ENCODE results near the gene ARL8B.
"Not testable (repeated sequence)": the region's sequence is repeated elsewhere in the genome, so short reads cannot be mapped to it uniquely, and the experiment has no call there.

The ARL8B gene

GRCh38 chr3:5141760-5142159 is 19.7 kb downstream of the ARL8B start:
- CTCF ChIA-PET = no interaction called here
- POLR2A ChIA-PET = no interaction called here
- no peak for TF ChIP-seq ELF4 (IDR thresholded peaks at IDR 0.05)
- no peak for TF ChIP-seq SP1 (IDR thresholded peaks at IDR 0.05)
- no peak for TF ChIP-seq BHLHE40 (IDR thresholded peaks at IDR 0.05; ENCODE audit: borderline replicate concordance)
- DNase-seq (ENCODE audit: extremely low spot score) = no peak

GRCh38 chr3:5143464-5143863 is 21.4 kb downstream of the ARL8B start:
- POLR2A ChIA-PET = no interaction called here

GRCh38 chr3:5144316-5144994 is 22.4 kb downstream of the ARL8B start:
- no peak for DNase-seq (ENCODE audit: extremely low spot score)
- CTCF ChIA-PET = interaction anchor here (0.5 kb wide), 1 partner anchor 59 kb away, joined by 3 read pairs; no protein-coding TSS in a partner anchor
- POLR2A ChIA-PET = no interaction called here
- TF ChIP-seq HDGF (IDR thresholded peaks at IDR 0.05; ENCODE audit: borderline replicate concordance) (no peak), FOXM1 (IDR thresholded peaks at IDR 0.05; ENCODE audit: borderline replicate concordance) (no peak), ELF4 (IDR thresholded peaks at IDR 0.05) (no peak), CTBP1 (IDR thresholded peaks at IDR 0.05; ENCODE audit: borderline replicate concordance) (no peak)

More at GRCh38 chr3:5143464-5143863, 21.4 kb downstream of the ARL8B start:
- CTCF ChIA-PET = no interaction called here
- TF ChIP-seq FOXA1 (IDR thresholded peaks at IDR 0.05) (no peak), NFRKB (IDR thresholded peaks at IDR 0.05) (no peak), ZNF384 (IDR thresholded peaks at IDR 0.05) (no peak), SP1 (IDR thresholded peaks at IDR 0.05) (no peak), FOXK2 (IDR thresholded peaks at IDR 0.05) (no peak), TARDBP (IDR thresholded peaks at IDR 0.05) (no peak), HDGF (IDR thresholded peaks at IDR 0.05; ENCODE audit: borderline replicate concordance) (no peak), CTBP1 (IDR thresholded peaks at IDR 0.05; ENCODE audit: borderline replicate concordance) (no peak), BHLHE40 (IDR thresholded peaks at IDR 0.05; ENCODE audit: borderline replicate concordance) (no peak), LEF1 (IDR thresholded peaks at IDR 0.05; ENCODE audit: borderline replicate concordance) (no peak), SUZ12 (IDR thresholded peaks at IDR 0.05) (no peak), L3MBTL2 (conservative IDR thresholded peaks at IDR 0.05) (no peak)
- TF ChIP-seq, protein P1, sequence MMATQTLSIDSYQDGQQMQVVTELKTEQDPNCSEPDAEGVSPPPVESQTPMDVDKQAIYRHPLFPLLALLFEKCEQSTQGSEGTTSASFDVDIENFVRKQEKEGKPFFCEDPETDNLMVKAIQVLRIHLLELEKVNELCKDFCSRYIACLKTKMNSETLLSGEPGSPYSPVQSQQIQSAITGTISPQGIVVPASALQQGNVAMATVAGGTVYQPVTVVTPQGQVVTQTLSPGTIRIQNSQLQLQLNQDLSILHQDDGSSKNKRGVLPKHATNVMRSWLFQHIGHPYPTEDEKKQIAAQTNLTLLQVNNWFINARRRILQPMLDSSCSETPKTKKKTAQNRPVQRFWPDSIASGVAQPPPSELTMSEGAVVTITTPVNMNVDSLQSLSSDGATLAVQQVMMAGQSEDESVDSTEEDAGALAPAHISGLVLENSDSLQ (IDR thresholded peaks at IDR 0.05) = no peak
- DNase-seq (ENCODE audit: extremely low spot score) = no peak

GRCh38 chr3:5145120-5145519 is 23.0 kb downstream of the ARL8B start:
- DNase-seq (ENCODE audit: extremely low spot score) = no peak
- POLR2A ChIA-PET = no interaction called here
- TF ChIP-seq ZNF384 (IDR thresholded peaks at IDR 0.05) = no peak
- TF ChIP-seq NFRKB (IDR thresholded peaks at IDR 0.05) = no peak
- no peak for TF ChIP-seq LEF1 (IDR thresholded peaks at IDR 0.05; ENCODE audit: borderline replicate concordance)
- TF ChIP-seq FOXA1 (IDR thresholded peaks at IDR 0.05) = no peak
- no peak for TF ChIP-seq FOXK2 (IDR thresholded peaks at IDR 0.05)
- no peak for TF ChIP-seq FOXM1 (IDR thresholded peaks at IDR 0.05; ENCODE audit: borderline replicate concordance)
- TF ChIP-seq, protein P1 (IDR thresholded peaks at IDR 0.05) = no peak
- TF ChIP-seq BHLHE40 (IDR thresholded peaks at IDR 0.05; ENCODE audit: borderline replicate concordance) = no peak
- TF ChIP-seq CTBP1 (IDR thresholded peaks at IDR 0.05; ENCODE audit: borderline replicate concordance) = no peak
- TF ChIP-seq HDGF (IDR thresholded peaks at IDR 0.05; ENCODE audit: borderline replicate concordance) = no peak
- TF ChIP-seq SP1 (IDR thresholded peaks at IDR 0.05) = no peak
- TF ChIP-seq SUZ12 (IDR thresholded peaks at IDR 0.05) = no peak
- CTCF ChIA-PET = no interaction called here

DNA sequence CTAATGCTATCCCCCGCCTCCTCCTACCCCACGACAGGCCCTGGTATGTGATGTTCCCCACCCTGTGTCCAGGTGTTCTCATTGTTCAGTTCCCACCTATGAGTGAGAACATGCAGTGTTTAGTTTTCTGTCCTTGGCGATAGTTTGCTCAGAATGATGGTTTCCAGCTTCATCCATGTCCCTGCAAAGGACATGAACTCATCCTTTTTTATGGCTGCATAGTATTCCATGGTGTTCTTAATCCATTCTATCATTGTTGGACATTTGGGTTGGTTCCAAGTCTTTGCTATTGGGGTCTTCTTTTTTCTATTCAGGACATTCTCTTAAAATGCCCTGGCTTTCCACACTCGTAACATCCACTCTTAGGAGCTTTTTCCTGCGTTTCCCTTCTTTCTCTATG is 25.1 kb downstream of the ARL8B start:
- POLR2A ChIA-PET; DNase-seq (ENCODE audit: extremely low spot score): not testable (repeated sequence)
- CTCF ChIA-PET = interaction anchor here (0.6 kb wide), 1 partner anchor 484 kb away, joined by 3 read pairs; no protein-coding TSS in a partner anchor

DNA sequence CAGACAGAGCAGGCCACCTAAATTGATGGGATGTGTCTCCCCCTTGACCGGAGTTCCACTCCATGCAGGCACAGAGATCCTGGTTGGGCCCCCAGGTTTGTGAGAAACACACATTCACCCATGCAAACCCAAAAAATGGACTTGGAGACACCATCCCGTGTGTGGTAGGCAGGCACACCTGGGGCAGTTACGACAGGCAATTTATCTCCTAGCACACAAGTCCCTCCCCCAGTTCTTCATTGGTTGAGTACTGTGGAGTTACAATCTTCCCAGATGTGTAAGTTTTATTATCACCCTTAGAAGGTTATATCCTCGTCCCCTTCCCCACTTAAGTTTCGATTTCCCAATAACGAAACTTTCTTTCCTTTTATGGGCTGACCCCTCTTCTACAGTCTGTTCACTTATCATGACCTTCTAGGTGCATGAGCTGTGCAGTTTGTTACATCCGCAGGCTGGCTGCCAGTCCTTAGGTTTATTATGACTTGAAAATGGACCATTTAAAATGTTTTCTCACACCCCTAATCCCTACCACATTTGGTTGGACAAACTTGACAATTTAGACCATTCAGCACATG is 27.3 kb downstream of the ARL8B start:
- CTCF ChIA-PET = interaction anchor here (1.2 kb wide), 1 partner anchor 13 kb away, joined by 4 read pairs; no protein-coding TSS in a partner anchor
- POLR2A ChIA-PET = no interaction called here
- TF ChIP-seq TARDBP (IDR thresholded peaks at IDR 0.05) (no peak), ELF4 (IDR thresholded peaks at IDR 0.05) (no peak), SP1 (IDR thresholded peaks at IDR 0.05) (no peak), FOXM1 (IDR thresholded peaks at IDR 0.05; ENCODE audit: borderline replicate concordance) (no peak), FOXA1 (IDR thresholded peaks at IDR 0.05) (no peak), BHLHE40 (IDR thresholded peaks at IDR 0.05; ENCODE audit: borderline replicate concordance) (no peak), ZNF384 (IDR thresholded peaks at IDR 0.05) (no peak), L3MBTL2 (conservative IDR thresholded peaks at IDR 0.05) (no peak), HDGF (IDR thresholded peaks at IDR 0.05; ENCODE audit: borderline replicate concordance) (no peak), CTBP1 (IDR thresholded peaks at IDR 0.05; ENCODE audit: borderline replicate concordance) (no peak), LEF1 (IDR thresholded peaks at IDR 0.05; ENCODE audit: borderline replicate concordance) (no peak), FOXK2 (IDR thresholded peaks at IDR 0.05) (no peak), NFRKB (IDR thresholded peaks at IDR 0.05) (no peak), SUZ12 (IDR thresholded peaks at IDR 0.05) (no peak)
- TF ChIP-seq, protein P1 (IDR thresholded peaks at IDR 0.05) = no peak
- no peak for DNase-seq (ENCODE audit: extremely low spot score)
